ENCODE results near the gene TMEM219.
"Not testable (repeated sequence)": the region's sequence is repeated elsewhere in the genome, so short reads cannot be mapped to it uniquely, and the experiment has no call there.

The TMEM219 gene

DNA sequence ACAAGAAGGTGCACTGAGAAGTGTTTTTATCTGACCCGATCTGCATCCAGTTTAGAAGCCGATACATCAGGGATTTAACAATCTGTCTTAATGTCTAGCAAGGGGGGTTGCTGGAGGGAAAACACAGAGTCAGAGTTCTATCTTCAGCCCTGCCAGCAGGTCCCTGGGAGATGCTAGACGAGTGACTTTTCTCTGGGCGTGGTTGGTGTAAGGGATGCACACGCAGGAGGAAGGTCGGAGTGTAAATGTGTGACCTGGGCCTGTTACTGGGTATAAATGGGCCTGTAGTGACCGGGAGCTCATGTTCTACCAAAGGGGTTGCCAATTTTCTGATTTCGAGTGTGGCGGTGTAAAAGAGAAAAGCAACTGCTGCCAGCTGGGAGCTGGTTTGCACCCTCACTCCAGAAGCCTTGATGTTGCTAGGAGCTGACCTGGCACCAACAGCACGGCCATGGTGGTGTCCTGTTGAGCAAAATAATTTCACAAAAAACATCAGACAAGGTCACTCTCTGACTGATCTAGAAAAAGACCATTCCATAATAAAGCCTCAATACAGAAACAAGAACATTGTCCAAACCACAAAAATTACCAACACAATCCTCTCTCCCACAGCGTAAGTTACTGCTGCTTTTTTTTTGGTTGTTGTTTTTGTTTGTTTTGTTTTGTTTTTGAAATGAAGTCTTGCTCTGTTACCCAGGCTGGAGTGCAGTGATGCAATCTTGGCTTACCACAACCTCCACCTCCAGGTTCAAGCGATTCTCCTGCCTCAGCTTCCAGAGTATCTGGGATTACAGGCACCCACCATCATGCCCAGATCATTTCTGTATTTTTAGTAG lies 34.6 kb upstream of the TMEM219 start:
- no peak overlapping the region for H3K27ac Mint-ChIP-seq

DNA sequence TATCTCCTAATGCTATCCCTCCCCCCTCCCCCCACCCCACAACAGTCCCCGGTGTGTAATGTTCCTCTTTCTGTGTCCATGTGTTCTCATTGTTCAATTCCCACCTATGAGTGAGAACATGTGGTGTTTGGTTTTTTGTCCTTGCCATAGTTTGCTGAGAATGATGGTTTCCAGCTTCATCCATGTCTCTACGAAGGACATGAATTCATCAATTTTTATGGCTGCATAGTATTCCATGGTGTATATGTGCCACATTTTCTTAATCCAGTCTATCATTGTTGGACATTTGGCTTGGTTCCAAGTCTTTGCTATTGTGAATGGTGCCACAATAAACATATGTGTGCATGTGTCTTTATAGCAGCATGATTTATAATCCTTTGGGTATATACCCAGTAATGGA lies 30.1 kb upstream of the TMEM219 start:
- not testable (repeated sequence) for H3K9me3 Mint-ChIP-seq

More for the DNA sequence above, 34.6 kb upstream of the TMEM219 start:
- H3K36me3 Mint-ChIP-seq (ENCODE audit: low read depth), result peaks cover 4% of the 10 kb centered on the region
- H3K4me1 Mint-ChIP-seq (ENCODE audit: low read depth), result peaks cover 32% of the 10 kb centered on the region
- H3K27me3 Mint-ChIP-seq (ENCODE audit: low read depth), result peaks cover 6% of the 10 kb centered on the region
- H3K9me3 Mint-ChIP-seq, result no peaks in the 10 kb centered on the region
- H3K4me3 Mint-ChIP-seq, result peak overlapping the region; percentile 91

DNA sequence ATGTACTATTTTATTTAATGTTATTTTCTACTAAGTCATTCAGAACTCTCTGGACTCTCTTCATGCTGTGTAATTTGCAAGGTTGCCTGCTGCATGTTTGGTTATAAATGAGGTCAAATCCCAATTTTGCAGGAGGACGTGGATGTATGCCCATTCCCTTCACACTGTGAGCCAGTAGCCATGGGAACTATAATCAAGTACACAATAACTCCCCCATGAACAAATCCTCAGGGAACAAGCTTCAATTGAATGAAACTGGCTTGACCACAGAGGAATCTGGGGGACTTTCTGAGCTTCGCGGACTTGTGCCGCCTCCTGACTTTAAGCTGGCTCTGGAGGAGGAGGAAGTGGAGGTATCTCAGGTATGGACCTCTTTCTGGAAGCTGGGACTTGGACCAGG lies 21.2 kb upstream of the TMEM219 start:
- peaks cover 1% of the 10 kb centered on the region for H3K4me1 Mint-ChIP-seq (ENCODE audit: low read depth)

More for the DNA sequence above, 30.1 kb upstream of the TMEM219 start:
- H3K4me1 Mint-ChIP-seq (ENCODE audit: low read depth); H3K27ac Mint-ChIP-seq; H3K36me3 Mint-ChIP-seq (ENCODE audit: low read depth); H3K4me3 Mint-ChIP-seq: not testable (repeated sequence)
- H3K27me3 Mint-ChIP-seq (ENCODE audit: low read depth), result peaks cover 32% of the 10 kb centered on the region

DNA sequence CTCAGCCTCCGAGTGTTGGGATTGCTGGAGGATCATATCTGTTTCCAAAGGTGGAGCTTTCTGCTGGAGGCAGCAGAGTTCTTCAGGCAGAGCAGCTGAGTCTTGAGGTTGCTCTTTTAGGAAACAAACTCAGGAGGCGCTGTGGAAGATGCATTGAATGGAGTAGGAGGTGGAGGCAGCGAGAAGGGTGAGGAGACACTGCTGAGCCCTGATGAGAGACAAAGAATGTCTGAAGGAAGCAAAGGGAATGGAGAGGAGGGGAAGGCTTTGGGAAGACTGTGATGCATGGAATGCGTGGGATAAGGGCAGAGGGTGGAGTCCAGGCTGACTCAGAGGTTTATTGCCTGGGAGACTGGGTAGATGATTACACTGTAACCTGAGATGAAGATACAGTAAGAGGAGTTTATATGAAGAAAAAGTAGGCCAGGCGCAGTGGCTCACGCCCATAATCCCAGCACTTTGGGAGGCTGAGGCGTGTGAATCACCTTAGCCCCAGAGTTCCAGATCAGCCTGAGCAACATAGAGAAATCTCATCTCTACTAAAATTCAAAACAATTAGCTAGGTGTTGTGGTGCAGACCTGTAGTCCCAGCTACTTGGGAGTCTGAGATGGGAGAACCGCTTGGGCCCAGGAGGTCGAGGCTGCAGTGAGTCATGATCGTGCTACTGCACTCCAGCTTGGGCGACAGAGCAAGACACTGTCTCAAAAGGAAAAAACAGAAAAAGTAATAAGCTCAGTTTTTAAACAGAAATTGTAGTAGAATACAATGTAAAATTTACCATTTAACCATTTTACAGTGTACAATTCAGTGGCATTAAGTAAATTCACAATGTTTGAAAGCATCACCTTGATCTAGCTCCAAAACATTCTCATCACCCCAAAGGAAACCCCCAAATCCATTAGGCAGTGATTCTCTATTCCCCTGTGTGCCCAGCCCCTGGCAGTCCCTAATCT lies 17.8 kb upstream of the TMEM219 start:
- H3K4me3 Mint-ChIP-seq, result no peak overlapping the region
- H3K36me3 Mint-ChIP-seq (ENCODE audit: low read depth), result no peaks in the 10 kb centered on the region
- peaks cover 1% of the 10 kb centered on the region for H3K4me1 Mint-ChIP-seq (ENCODE audit: low read depth)
- H3K27me3 Mint-ChIP-seq (ENCODE audit: low read depth), result peaks cover 12% of the 10 kb centered on the region
- no peaks in the 10 kb centered on the region for H3K9me3 Mint-ChIP-seq
- no peak overlapping the region for H3K27ac Mint-ChIP-seq

More for the DNA sequence above, 21.2 kb upstream of the TMEM219 start:
- H3K36me3 Mint-ChIP-seq (ENCODE audit: low read depth), result no peaks in the 10 kb centered on the region
- H3K27ac Mint-ChIP-seq, result no peak overlapping the region
- no peaks in the 10 kb centered on the region for H3K9me3 Mint-ChIP-seq
- no peak overlapping the region for H3K4me3 Mint-ChIP-seq
- H3K27me3 Mint-ChIP-seq (ENCODE audit: low read depth), result peaks cover 25% of the 10 kb centered on the region

DNA sequence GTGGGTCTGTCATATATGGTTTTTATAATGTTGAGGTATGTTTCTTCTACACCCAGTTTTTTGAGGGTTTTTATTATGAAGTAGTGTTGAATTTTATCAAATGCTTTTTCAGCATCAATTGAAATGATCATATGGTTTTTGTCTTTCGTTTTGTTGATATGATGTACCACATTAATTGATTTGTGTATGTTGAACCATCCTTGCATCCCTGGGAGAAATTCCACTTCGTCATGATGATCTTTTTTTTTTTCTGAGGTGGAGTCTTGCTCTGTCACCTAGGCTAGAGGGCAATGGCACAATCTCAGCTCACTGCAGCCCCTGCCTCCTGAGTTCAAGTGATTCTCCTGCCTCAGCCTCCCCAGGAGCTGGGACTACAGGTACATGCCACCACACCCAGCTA lies 14.0 kb upstream of the TMEM219 start:
- Mint-ChIP-seq H3K27ac (no peak overlapping the region), H3K9me3 (peaks cover 10% of the 10 kb centered on the region), H3K36me3 (ENCODE audit: low read depth) (no peaks in the 10 kb centered on the region), H3K27me3 (ENCODE audit: low read depth) (peaks cover 6% of the 10 kb centered on the region), H3K4me3 (no peak overlapping the region), H3K4me1 (ENCODE audit: low read depth) (no peaks in the 10 kb centered on the region)

DNA sequence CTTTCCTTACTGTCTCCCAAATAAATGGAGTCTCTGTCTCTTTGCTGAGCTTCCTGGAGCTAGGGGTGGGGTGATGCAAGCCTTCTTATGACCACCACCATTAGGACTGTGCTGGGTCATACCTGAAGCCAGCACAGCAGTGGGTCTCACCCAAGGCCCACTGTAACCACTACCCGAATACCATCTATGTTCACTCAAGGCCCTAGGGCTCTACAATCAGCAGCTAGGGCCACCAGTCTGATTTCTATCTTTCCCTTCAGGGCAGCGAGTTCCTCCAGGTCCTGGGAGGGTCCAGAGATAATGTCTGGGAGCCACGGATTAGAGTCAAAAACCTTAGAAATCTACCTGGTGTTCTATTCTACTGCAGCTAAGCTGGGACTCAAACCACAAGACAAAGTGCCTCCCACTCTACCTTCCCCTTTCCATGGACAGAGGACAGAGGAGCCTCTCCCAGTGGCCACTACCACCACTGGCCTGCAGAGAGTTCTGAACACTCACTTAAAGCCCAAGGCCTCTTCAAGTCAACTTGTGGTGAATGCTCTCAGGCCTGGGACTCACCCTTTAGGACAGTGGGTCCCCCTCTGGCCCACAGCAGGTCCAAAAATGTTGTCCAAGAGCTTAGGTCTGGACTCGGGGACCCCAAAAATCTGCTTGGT lies 10.9 kb upstream of the TMEM219 start:
- Mint-ChIP-seq H3K4me3 (no peak overlapping the region), H3K36me3 (ENCODE audit: low read depth) (no peaks in the 10 kb centered on the region), H3K27me3 (ENCODE audit: low read depth) (peaks cover 6% of the 10 kb centered on the region), H3K27ac (no peak overlapping the region), H3K4me1 (ENCODE audit: low read depth) (no peaks in the 10 kb centered on the region), H3K9me3 (peaks cover 10% of the 10 kb centered on the region)

DNA sequence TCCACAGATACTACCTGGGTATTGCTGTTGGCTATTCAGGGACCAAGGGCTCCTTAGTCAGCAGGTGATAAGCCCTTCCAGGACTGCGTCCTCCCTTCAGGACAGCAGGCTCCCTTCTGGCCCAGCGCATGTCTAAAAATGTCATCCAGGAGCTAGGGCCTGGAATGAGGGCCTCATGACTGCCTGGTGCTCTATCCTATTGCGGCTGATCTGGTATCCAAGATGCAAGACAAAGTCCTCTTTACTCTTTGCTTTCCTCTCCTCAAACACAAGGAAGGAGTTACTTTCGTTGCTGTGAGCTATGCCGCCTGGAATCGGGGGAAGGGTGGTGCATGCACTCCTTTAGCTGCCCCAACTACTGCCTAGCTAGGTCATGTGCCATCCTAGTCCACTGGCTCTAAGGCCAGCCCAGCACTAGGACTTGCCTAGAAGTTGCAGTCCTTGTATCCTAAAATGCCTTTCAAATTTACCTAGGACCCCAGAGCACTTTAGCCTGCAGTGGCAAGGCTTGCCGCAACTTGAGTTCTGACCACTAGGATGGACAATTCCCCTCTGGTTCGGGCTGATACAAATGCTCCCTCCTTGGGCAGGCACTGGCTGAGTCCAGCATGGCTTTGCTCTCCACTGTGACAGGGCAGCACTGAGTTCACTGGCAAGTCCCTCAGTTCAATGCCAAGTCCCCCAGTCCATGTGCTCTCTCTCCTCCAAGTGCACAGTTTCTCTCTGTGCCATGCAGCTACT lies 10.1 kb upstream of the TMEM219 start:
- Mint-ChIP-seq H3K27ac (no peak overlapping the region), H3K9me3 (peaks cover 10% of the 10 kb centered on the region), H3K4me3 (no peak overlapping the region), H3K4me1 (ENCODE audit: low read depth) (no peaks in the 10 kb centered on the region), H3K27me3 (ENCODE audit: low read depth) (peaks cover 6% of the 10 kb centered on the region), H3K36me3 (ENCODE audit: low read depth) (no peaks in the 10 kb centered on the region)

DNA sequence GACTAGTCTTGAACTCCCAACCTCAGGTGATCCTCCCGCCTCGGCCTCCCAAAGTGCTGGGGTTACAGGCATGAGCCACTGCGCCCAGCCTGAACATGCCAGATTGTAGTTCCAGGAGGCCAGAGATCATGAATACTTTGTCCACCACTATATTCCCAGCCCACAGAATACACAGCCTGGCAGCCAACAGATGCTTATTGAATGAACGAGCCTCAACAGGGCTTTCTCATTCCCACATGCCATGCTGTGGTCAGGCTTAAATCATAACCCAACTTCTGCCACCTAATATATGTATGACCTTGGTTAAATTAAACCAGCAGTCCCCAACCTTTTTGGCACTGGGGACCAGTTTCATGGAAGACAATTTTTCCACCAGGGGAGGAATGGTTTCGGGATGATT lies 3.1 kb upstream of the TMEM219 start:
- Mint-ChIP-seq H3K4me3 (no peak overlapping the region), H3K27ac (no peak overlapping the region), H3K36me3 (ENCODE audit: low read depth) (peaks cover 2% of the 10 kb centered on the region), H3K4me1 (ENCODE audit: low read depth) (peaks cover 17% of the 10 kb centered on the region), H3K27me3 (ENCODE audit: low read depth) (peaks cover 6% of the 10 kb centered on the region), H3K9me3 (no peaks in the 10 kb centered on the region)

DNA sequence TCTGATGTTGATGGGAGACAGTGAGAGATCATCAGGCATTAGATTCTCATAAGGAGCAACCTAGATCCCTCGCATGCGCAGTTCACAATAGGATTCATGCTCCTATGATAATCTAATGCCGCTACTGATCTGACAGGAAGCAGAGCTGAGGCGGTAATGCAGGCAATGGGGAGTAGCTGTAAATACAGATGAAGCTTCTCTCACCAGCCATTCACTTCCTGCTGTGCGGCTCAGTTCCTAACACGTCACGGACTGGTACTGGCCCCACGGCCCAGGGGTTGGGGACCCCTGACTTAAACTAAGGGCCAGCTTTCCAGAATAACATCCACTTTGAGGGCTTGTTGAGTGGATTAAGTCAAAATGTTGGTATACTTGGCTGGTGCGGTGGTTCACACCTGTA lies 2.6 kb upstream of the TMEM219 start:
- H3K36me3 Mint-ChIP-seq (ENCODE audit: low read depth), result peaks cover 2% of the 10 kb centered on the region
- peaks cover 17% of the 10 kb centered on the region for H3K4me1 Mint-ChIP-seq (ENCODE audit: low read depth)
- H3K27ac Mint-ChIP-seq, result no peak overlapping the region
- H3K27me3 Mint-ChIP-seq (ENCODE audit: low read depth), result peaks cover 6% of the 10 kb centered on the region
- no peak overlapping the region for H3K4me3 Mint-ChIP-seq
- no peaks in the 10 kb centered on the region for H3K9me3 Mint-ChIP-seq

DNA sequence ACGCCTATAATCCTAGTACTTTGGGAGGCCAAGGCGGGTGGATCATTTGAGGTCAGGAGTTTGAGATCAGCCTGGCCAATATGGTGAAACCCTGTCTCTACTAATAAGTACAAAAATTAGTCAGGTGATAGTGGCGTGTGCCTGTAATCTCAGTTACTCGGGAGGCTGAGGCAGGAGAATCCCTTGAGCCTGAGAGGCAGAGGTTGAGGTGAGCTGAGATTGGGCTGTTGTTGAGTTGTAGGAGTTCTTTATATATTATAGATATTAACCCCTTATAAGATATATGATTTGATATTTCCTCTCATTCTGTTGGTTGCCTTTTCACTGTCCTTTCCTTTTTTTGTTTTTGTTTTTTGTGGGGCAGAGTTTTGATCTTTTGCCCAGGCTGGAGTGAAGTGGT lies 2.1 kb upstream of the TMEM219 start:
- not testable (repeated sequence) for H3K27me3 Mint-ChIP-seq (ENCODE audit: low read depth); H3K27ac Mint-ChIP-seq; H3K9me3 Mint-ChIP-seq

DNA sequence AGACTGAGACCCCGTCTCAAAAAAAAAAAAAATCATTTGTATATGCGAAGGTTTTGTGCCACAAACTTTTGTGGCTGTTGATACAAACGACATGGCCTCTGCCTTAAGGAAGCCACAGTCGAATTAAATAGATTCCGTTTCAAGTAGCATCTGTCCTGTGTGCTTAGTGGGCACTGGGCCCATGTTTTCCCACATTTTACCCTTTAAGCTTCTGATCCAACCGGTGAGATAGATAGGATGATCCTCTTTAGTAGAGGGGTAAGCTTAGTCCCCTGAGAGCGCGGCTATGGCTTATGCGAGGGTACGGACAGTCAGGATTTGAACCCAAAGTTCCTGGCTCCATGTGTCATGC lies 776 bp upstream of the TMEM219 start:
- Mint-ChIP-seq H3K4me3 (peak overlapping the region; percentile 81), H3K27ac (peak overlapping the region; percentile 81), H3K27me3 (ENCODE audit: low read depth) (no peaks in the 10 kb centered on the region), H3K9me3 (no peaks in the 10 kb centered on the region), H3K4me1 (ENCODE audit: low read depth) (peaks cover 17% of the 10 kb centered on the region), H3K36me3 (ENCODE audit: low read depth) (peaks cover 5% of the 10 kb centered on the region)

More for the DNA sequence above, 2.1 kb upstream of the TMEM219 start:
- H3K4me1 Mint-ChIP-seq (ENCODE audit: low read depth), result peaks cover 17% of the 10 kb centered on the region
- H3K4me3 Mint-ChIP-seq, result peak overlapping the region; percentile 9
- not testable (repeated sequence) for H3K36me3 Mint-ChIP-seq (ENCODE audit: low read depth)

DNA sequence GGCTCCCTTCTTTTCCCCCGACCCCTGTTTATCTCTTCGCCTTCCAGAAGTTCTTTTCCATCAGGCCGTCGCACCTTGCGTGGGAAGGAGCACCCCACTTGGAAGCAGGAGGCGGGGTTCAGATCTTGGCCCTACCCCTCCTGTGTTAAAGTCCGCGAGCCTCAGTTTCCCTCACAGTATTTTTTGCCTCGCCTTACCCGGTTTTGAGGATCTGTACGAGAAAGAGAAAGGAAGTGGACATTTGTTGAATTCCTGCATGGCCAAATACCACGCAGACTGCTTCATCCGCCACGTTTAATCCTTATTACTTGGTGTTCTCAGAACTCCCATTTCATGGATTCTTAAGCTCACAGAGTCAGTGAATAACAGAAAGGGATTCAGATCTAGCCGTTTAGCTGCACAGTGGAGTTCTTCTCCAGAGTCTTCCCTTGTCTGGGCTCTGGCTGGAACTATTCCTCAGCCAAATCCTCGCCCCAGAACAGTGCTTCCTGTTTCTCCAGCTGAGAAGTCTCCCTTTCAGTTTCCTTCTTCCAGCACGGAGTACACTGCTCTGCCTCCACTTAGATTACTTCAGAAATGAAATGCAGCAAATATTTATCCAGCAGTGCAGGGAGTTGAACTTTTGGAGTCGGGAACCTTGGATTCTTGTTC lies 590 bp downstream of the TMEM219 start:
- H3K9me3 Mint-ChIP-seq, result no peaks in the 10 kb centered on the region
- H3K27ac Mint-ChIP-seq, result peak overlapping the region; percentile 85
- H3K4me3 Mint-ChIP-seq, result peak overlapping the region; percentile 86
- H3K27me3 Mint-ChIP-seq (ENCODE audit: low read depth), result no peaks in the 10 kb centered on the region
- H3K36me3 Mint-ChIP-seq (ENCODE audit: low read depth), result peaks cover 5% of the 10 kb centered on the region
- H3K4me1 Mint-ChIP-seq (ENCODE audit: low read depth), result peaks cover 17% of the 10 kb centered on the region

DNA sequence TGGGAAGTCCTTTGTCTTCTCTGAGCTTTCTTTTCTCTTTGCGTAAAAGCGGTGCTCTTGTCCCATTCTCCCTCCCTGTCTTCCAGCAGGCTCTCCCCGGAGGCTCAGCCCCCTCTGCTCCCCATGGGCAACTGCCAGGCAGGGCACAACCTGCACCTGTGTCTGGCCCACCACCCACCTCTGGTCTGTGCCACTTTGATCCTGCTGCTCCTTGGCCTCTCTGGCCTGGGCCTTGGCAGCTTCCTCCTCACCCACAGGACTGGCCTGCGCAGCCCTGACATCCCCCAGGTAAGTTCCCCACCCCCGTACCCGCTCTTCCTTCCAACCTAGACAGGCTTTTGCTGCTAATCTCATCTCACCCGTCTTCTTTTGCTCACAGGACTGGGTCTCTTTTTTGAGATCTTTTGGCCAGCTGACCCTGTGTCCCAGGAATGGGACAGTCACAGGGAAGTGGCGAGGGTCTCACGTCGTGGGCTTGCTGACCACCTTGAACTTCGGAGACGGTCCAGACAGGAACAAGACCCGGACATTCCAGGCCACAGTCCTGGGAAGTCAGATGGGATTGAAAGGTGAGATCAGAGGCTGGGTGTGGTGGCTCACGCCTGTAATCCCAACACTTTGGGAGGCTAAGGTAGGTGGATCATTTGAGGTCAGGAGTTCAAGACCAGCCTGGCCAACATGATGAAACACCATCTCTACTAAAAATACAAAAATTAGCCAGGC lies 1.3 kb downstream of the TMEM219 start:
- Mint-ChIP-seq H3K4me1 (ENCODE audit: low read depth) (peaks cover 17% of the 10 kb centered on the region), H3K36me3 (ENCODE audit: low read depth) (peaks cover 6% of the 10 kb centered on the region), H3K9me3 (no peaks in the 10 kb centered on the region), H3K27ac (peak overlapping the region; percentile 24), H3K4me3 (peak overlapping the region; percentile 86), H3K27me3 (ENCODE audit: low read depth) (no peaks in the 10 kb centered on the region)
